ENCODE measurements around the gene ZNF571. TPM values are rescaled to one million over a fixed set of nuclear protein-coding genes. Genes with fewer than 3 reads are reported as not detected.

The ZNF571 gene
- polyA plus RNA-seq, 1 donor from 2014 or later = 7.9 TPM

GRCh38 chr19:37551129-37551993 is 43.2 kb downstream of the ZNF571 start:
- Histone ChIP-seq H3K9me3 (ENCODE audit: low read length) (peaks cover 43% of the 10 kb centered on the region), H3F3A (ENCODE audit: insufficient read depth, low read length, poor library complexity, severe bottlenecking) (no peaks in the 10 kb centered on the region), H3K27ac (ENCODE audit: low read length) (no peak overlapping the region), H3K9me2 (ENCODE audit: insufficient read depth, low read length) (no peaks in the 10 kb centered on the region), H3K36me3 (ENCODE audit: insufficient read depth, low read length) (no peaks in the 10 kb centered on the region), H3K27me3 (ENCODE audit: insufficient read depth, low read depth, low read length) (no peaks in the 10 kb centered on the region), H3K4me2 (ENCODE audit: low read length) (no peak overlapping the region), H3K79me2 (replicated peaks; ENCODE audit: insufficient read depth, low read length) (no peaks in the 10 kb centered on the region), H3K9ac (ENCODE audit: low read length) (no peak overlapping the region), H3K4me3 (ENCODE audit: low read length) (no peak overlapping the region), H2AFZ (ENCODE audit: low read depth, low read length) (no peak overlapping the region), H4K20me1 (ENCODE audit: insufficient read depth) (no peaks in the 10 kb centered on the region)
- no peak for TF ChIP-seq POLR2AphosphoS5 (IDR thresholded peaks at IDR 0.05)

GRCh38 chr19:37537391-37537947 is 57.1 kb downstream of the ZNF571 start:
- no peaks in the 10 kb centered on the region for H3K79me2 ChIP-seq (replicated peaks; ENCODE audit: insufficient read depth, low read length)

More at GRCh38 chr19:37537391-37537947, 57.1 kb downstream of the ZNF571 start:
- Histone ChIP-seq H3K27me3 (ENCODE audit: insufficient read depth, low read depth, low read length) (no peaks in the 10 kb centered on the region), H3F3A (ENCODE audit: insufficient read depth, low read length, poor library complexity, severe bottlenecking) (no peaks in the 10 kb centered on the region), H4K20me1 (ENCODE audit: insufficient read depth) (no peaks in the 10 kb centered on the region), H3K9me3 (ENCODE audit: low read length) (peaks cover 33% of the 10 kb centered on the region), H3K27ac (ENCODE audit: low read length) (no peak overlapping the region), H3K9me2 (ENCODE audit: insufficient read depth, low read length) (no peaks in the 10 kb centered on the region), H3K4me2 (ENCODE audit: low read length) (no peak overlapping the region), H3K9ac (ENCODE audit: low read length) (no peak overlapping the region), H2AFZ (ENCODE audit: low read depth, low read length) (no peak overlapping the region), H3K36me3 (ENCODE audit: insufficient read depth, low read length) (peaks cover 40% of the 10 kb centered on the region), H3K4me3 (ENCODE audit: low read length) (no peak overlapping the region)
- TF ChIP-seq SMC3 (conservative IDR thresholded peaks at IDR 0.05; ENCODE audit: poor library complexity) (no peak), POLR2AphosphoS5 (IDR thresholded peaks at IDR 0.05) (no peak), RAD21 (conservative IDR thresholded peaks at IDR 0.05) (no peak), TAF1 (IDR thresholded peaks at IDR 0.05; ENCODE audit: low read depth) (no peak), CTCF (IDR thresholded peaks at IDR 0.05; ENCODE audit: poor library complexity, severe bottlenecking) (no peak), EP300 (conservative IDR thresholded peaks at IDR 0.05; ENCODE audit: poor library complexity, severe bottlenecking) (no peak), EZH2 (IDR thresholded peaks at IDR 0.05; ENCODE audit: borderline replicate concordance, insufficient read depth, low read length, poor library complexity, severe bottlenecking) (no peak), MXI1 (conservative IDR thresholded peaks at IDR 0.05; ENCODE audit: poor library complexity, severe bottlenecking) (no peak), REST (IDR thresholded peaks at IDR 0.05; ENCODE audit: borderline replicate concordance) (no peak)

Data from neural cell (in vitro differentiated cells).